AG09309 (cell line): Measurements from ENCODE around the gene EBI3.
"Not testable (repeated sequence)": the region's sequence is repeated elsewhere in the genome, so short reads cannot be mapped to it uniquely, and the experiment has no call there.

Experiments
- DNase-seq: peaks from one replicate; pipeline ENCODE4 v3.0.0-alpha.2; 2010; ENCODE audit warnings: low read depth
- H3K4me3 ChIP-seq: 2 replicates; pipeline ENCODE4 v1.5.1; 2011; ENCODE audit warnings: mild to moderate bottlenecking, low read depth, low read length, moderate library complexity; ENCODE audit not compliant: control insufficient read depth
- TF ChIP-seq, protein P1 (sequence below): IDR thresholded peaks from 2 replicates; pipeline ENCODE4 v1.5.1; 2011; ENCODE audit warnings: mild to moderate bottlenecking, low read depth, low read length, inconsistent platforms; ENCODE audit not compliant: insufficient read depth, control insufficient read depth; ENCODE audit errors: missing control alignments

Gene EBI3

GRCh38 chr19:4186087-4186993 lies 43.0 kb upstream of the EBI3 start:
- no peak for DNase-seq
- no peak overlapping the region for H3K4me3 ChIP-seq
- TF ChIP-seq, protein P1, sequence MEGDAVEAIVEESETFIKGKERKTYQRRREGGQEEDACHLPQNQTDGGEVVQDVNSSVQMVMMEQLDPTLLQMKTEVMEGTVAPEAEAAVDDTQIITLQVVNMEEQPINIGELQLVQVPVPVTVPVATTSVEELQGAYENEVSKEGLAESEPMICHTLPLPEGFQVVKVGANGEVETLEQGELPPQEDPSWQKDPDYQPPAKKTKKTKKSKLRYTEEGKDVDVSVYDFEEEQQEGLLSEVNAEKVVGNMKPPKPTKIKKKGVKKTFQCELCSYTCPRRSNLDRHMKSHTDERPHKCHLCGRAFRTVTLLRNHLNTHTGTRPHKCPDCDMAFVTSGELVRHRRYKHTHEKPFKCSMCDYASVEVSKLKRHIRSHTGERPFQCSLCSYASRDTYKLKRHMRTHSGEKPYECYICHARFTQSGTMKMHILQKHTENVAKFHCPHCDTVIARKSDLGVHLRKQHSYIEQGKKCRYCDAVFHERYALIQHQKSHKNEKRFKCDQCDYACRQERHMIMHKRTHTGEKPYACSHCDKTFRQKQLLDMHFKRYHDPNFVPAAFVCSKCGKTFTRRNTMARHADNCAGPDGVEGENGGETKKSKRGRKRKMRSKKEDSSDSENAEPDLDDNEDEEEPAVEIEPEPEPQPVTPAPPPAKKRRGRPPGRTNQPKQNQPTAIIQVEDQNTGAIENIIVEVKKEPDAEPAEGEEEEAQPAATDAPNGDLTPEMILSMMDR, result peak; percentile 92

DNA sequence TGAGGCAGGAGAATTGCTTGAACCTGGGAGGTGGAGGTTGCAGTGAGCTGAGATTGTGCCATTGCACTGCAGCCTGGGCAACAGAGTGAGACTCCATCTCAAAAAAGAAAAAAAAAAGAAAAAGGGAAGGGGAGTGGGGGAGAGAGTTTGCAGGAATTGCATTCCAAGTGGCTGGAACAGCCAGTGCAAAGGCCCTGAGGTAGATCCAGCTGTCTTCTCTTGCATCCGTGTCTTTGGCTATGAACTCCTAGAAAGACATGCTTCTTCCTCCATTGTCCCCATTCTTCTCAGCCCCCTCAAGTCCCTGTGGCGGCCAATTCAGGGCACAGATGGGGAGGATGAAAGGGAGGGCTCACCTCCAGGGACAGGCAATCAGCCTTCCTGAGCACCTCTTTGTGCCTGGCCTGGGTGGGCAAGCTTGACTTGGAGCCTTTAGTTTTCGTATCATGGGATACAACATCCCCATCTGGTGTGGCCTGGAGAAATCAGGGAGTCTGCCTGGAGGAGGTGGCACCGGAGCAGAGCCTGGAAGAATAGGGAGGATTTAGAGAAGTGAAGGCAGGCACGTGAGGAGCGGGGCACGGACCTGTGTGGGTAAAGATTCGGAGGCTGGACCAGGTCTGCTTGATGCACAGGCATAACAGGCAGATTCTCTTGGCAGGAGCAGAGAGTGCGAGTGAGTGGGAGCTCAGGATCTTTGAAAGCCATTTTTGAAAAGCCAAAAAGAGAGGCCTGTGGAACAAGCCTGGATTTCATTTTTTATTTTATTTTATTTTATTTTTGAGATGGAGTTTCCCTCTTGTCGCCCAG lies 41.8 kb upstream of the EBI3 start:
- TF ChIP-seq, protein P1, result no peak
- DNase-seq, result no peak
- H3K4me3 ChIP-seq, result no peak overlapping the region

GRCh38 chr19:4189641-4190040 lies 39.7 kb upstream of the EBI3 start:
- DNase-seq, result no peak
- H3K4me3 ChIP-seq, result no peak overlapping the region
- TF ChIP-seq, protein P1, result no peak

- H3K4me3 ChIP-seq, DNase-seq: not testable (repeated sequence)
Measured at GRCh38 chr19:4192537-4192936, 36.8 kb upstream of the EBI3 start.

GRCh38 chr19:4194353-4194752 lies 35.0 kb upstream of the EBI3 start:
- TF ChIP-seq, protein P1, result no peak
- no peak for DNase-seq
- H3K4me3 ChIP-seq, result no peak overlapping the region

DNA sequence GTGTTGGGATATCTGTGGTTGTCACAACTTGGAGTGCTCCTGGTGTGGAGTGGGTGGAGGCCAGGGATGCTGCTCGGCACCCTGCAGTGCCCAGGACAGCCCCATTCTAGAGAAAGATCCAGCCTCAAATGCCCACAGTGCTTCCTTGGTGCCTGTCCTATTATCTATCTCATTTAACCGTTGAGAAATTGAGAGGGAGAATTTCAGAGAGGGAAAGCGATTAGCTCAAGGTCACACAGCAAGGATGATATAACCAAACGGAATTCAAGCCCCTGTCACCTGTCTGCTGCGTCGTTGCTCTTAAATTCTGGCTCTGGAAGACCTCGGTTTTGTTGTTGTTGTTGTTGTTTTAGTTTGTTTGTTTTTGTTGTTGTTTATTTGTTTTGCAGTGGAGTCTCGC lies 33.3 kb upstream of the EBI3 start:
- H3K4me3 ChIP-seq, result no peak overlapping the region
- TF ChIP-seq, protein P1, result no peak
- DNase-seq, result no peak

- no peak overlapping the region for H3K4me3 ChIP-seq
- no peak for DNase-seq
- TF ChIP-seq, protein P1, result no peak
Measured at GRCh38 chr19:4196587-4197148, 32.7 kb upstream of the EBI3 start.
